Measurements from ENCODE around the gene HAL. TPM values are rescaled to one million over a fixed set of nuclear protein-coding genes. Genes with fewer than 3 reads are reported as not detected.

The HAL gene
- total and polyA plus RNA-seq, 2 of the 8 experiments (the other 6 are each of a cell fraction or from before 2014, with no cell fraction given): 0.12 to 0.17 TPM

- Histone ChIP-seq H3K27me3 (replicated peaks in 1 of 4; ENCODE audit: control insufficient read depth in 3 of 4, extremely low read depth in 1 of 4, insufficient read depth in 3 of 4, low read length in 3 of 4) (no peaks in the 10 kb centered on the region), H4K8ac (ENCODE audit: extremely low read depth, insufficient read depth, low read length) (no peak overlapping the region), H2BK15ac (ENCODE audit: low read length) (no peak overlapping the region), H4K20me1 (replicated peaks in 1 of 2; ENCODE audit: control insufficient read depth in 1 of 2, insufficient read depth in 2 of 2, low read length in 2 of 2) (no peaks in the 10 kb centered on the region), H3K4me3 (ENCODE audit: extremely low read depth in 1 of 4, insufficient read depth in 2 of 4, low read depth in 3 of 4, low read length in 4 of 4) (no peak overlapping the region), H3K4ac (replicated peaks; ENCODE audit: insufficient read length, low read depth, low read length) (no peak overlapping the region), H3K4me2 (ENCODE audit: insufficient read depth in 1 of 2, low read depth in 2 of 2, low read length in 2 of 2) (no peak overlapping the region), H3K23me2 (ENCODE audit: low read depth, low read length) (no peaks in the 10 kb centered on the region; the same call in 1 of the 2 replicates), H4K91ac (replicated peaks; ENCODE audit: insufficient read length, low read length) (no peak overlapping the region), H2BK5ac (ENCODE audit: low read depth, low read length) (no peak overlapping the region), H2BK120ac (replicated peaks; ENCODE audit: low read depth, low read length) (no peak overlapping the region), H2AK5ac (ENCODE audit: low read depth, low read length) (no peak overlapping the region), H3K23ac (ENCODE audit: insufficient read length) (no peak overlapping the region), H3K18ac (ENCODE audit: extremely low read depth, low read length) (no peak overlapping the region), H2BK20ac (ENCODE audit: low read length) (no peak overlapping the region), H3K79me2 (ENCODE audit: control insufficient read depth in 1 of 2, insufficient read depth in 2 of 2, low read length in 2 of 2) (no peaks in the 10 kb centered on the region), H3K56ac (replicated peaks; ENCODE audit: insufficient read length, low read depth, low read length) (no peak overlapping the region), H2AFZ (ENCODE audit: low read length) (no peak overlapping the region), H3K79me1 (ENCODE audit: low read depth, low read length) (no peaks in the 10 kb centered on the region), H3K27ac (ENCODE audit: low read depth, low read length) (no peak overlapping the region), H3K36me3 (ENCODE audit: control insufficient read depth in 2 of 4, insufficient read depth in 4 of 4, low read length in 3 of 4) (no peaks in the 10 kb centered on the region), H2BK12ac (ENCODE audit: low read depth, low read length) (no peak overlapping the region), H3K9me3 (ENCODE audit: insufficient read depth in 2 of 2, low read depth in 1 of 2, low read length in 1 of 2) (no peaks in the 10 kb centered on the region), H3K14ac (ENCODE audit: insufficient read length) (no peak overlapping the region), H3K9ac (replicated peaks in 1 of 4; ENCODE audit: extremely low read depth in 1 of 4, low read depth in 3 of 4, low read length in 3 of 4) (no peak overlapping the region), H4K5ac (ENCODE audit: insufficient read length, low read depth, low read length) (no peak overlapping the region), H3K4me1 (replicated peaks in 1 of 4; ENCODE audit: control insufficient read depth in 3 of 4, insufficient read depth in 4 of 4, low read length in 3 of 4) (no peaks in the 10 kb centered on the region)
- 60% methylated on average over 3 of the region's 3 CpGs; no CpG with 5 or more reads in 1 of the 2 experiments for WGBS, 2 experiments (ENCODE audit: extremely low coverage in 1 of 2, insufficient coverage in 1 of 2, insufficient read length in 1 of 2, insufficient replicate concordance in 2 of 2, low coverage in 1 of 2, low lambda C conversion rate in 2 of 2, missing lambda C conversion rate in 1 of 2)
- DNase-seq (ENCODE audit: low read depth in 1 of 2, low spot score in 2 of 2): no peak
- FAIRE-seq: no peak
- CTCF ChIA-PET (ENCODE audit: partially characterized antibody): interaction anchor here (1.2 to 1.5 kb wide), 4 partner anchors 16 to 142 kb away, joined by 3 to 5 read pairs (median 4); no protein-coding TSS in a partner anchor
- POLR2A ChIA-PET (ENCODE audit: partially characterized antibody): no interaction called here
- TF ChIP-seq NANOG (IDR thresholded peaks at IDR 0.05; ENCODE audit: insufficient read depth, low read depth, low read length, poor library complexity, severe bottlenecking) (no peak), TCF12 (IDR thresholded peaks at IDR 0.05; ENCODE audit: low read depth, low read length) (no peak), RNF2 (IDR thresholded peaks at IDR 0.05; ENCODE audit: borderline replicate concordance, low read depth, low read length, missing control alignments, poor library complexity, severe bottlenecking) (no peak), TBP (IDR thresholded peaks at IDR 0.05; ENCODE audit: low read depth, low read length) (no peak), CHD2 (IDR thresholded peaks at IDR 0.05; ENCODE audit: low read length) (no peak), ATF2 (IDR thresholded peaks at IDR 0.05; ENCODE audit: low read length) (no peak), CTCF (IDR thresholded peaks at IDR 0.05; ENCODE audit: control extremely low read depth in 1 of 3, insufficient read depth in 1 of 3, low read depth in 1 of 3, low read length in 3 of 3) (no peak), CEBPB (IDR thresholded peaks at IDR 0.05; ENCODE audit: low read depth, low read length) (no peak)
Measured at GRCh38 chr12:96040305-96041133, 44.4 kb upstream of the HAL start.
